ENCODE data around the gene OGFOD2.

OGFOD2 gene

DNA sequence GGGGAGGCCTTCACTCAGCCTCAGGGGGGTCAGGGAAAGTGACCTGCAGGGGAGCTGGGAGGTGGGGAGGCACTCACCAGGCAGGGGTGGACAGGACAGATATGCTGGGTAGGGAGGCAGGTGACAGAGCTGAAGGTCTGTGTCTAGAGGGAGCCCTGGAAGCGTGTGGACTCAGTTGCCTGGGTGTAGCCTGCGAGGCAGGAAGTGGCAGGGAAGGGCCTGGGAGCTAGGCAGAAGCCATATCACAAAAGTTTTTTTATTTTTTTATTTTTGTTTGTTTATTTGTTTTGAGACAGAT is 44.7 kb downstream of the OGFOD2 start:
- Histone ChIP-seq H3K4me3 (ENCODE audit: low read depth in 1 of 2, low read length in 2 of 2) (no peak overlapping the region), H3K4me1 (ENCODE audit: control insufficient read depth in 1 of 2, insufficient read depth in 2 of 2, low read length in 2 of 2) (no peaks in the 10 kb centered on the region), H3K9me3 (ENCODE audit: control insufficient read depth in 1 of 2, low read length in 2 of 2) (no peaks in the 10 kb centered on the region), H3K27me3 (ENCODE audit: control insufficient read depth in 1 of 2, insufficient read depth in 2 of 2, low read length in 2 of 2) (no peaks in the 10 kb centered on the region), H3K27ac (ENCODE audit: low read depth, low read length) (no peak overlapping the region), H3K9ac (ENCODE audit: low read depth in 1 of 2, low read length in 2 of 2) (no peak overlapping the region), H3K36me3 (ENCODE audit: control insufficient read depth in 1 of 2, insufficient read depth in 2 of 2, low read length in 2 of 2) (no peaks in the 10 kb centered on the region)

DNA sequence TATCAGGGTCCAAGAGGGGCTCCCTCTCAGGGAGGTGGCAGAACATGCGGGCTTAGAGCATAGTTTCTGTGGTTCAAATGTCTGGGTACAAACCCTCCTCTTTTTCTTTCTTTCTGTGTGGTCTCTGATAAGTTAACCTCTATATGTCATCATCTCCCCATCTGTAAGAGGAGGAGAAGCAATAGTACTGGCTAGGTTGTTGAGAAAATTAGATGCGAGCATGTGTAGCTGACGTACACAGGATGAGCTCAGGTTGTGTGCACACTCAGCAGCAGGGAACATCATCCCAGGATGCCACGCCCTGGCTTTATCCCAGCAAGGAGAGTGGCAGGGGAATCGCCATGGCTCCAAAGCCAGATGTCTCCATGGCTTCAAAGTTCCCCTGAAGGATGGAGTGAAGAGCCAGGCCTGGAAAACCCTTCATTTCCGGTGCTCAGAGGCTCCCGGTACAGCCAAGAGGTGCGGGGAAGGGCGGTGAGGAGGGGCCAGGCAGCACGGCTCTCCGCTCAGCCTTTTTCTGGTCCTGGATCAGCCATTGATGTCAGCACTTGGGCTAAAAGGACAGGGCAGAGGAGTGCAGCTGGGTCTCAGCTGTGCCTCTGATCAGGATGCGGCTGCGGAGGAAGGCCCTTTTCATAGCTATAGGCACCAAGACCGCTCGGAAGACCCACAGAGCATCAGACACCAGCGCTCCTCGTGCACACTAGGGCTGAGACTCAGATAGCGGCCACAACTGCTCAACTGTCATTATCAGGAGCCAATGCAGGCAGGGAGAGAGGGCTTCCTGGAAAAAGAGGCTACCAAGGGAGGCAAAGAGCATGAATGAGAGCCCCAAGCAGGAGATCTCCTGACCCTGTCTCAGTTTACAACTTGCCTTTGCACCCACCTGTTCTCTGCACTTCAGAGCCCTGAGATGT is 46.9 kb downstream of the OGFOD2 start:
- peaks cover 3 to 4% of the 10 kb centered on the region in 2 donors for H3K36me3 ChIP-seq (ENCODE audit: control insufficient read depth in 1 of 2, insufficient read depth in 2 of 2, low read length in 2 of 2)
- no peak overlapping the region for H3K9ac ChIP-seq (ENCODE audit: low read depth in 1 of 2, low read length in 2 of 2)
- no peak overlapping the region for H3K4me3 ChIP-seq (ENCODE audit: low read depth in 1 of 2, low read length in 2 of 2)
- no peaks in the 10 kb centered on the region for H3K9me3 ChIP-seq (ENCODE audit: control insufficient read depth in 1 of 2, low read length in 2 of 2)
- no peaks in the 10 kb centered on the region for H3K4me1 ChIP-seq (ENCODE audit: control insufficient read depth in 1 of 2, insufficient read depth in 2 of 2, low read length in 2 of 2)
- H3K27ac ChIP-seq (ENCODE audit: low read depth, low read length) = no peak overlapping the region
- no peaks in the 10 kb centered on the region for H3K27me3 ChIP-seq (ENCODE audit: control insufficient read depth in 1 of 2, insufficient read depth in 2 of 2, low read length in 2 of 2)

DNA sequence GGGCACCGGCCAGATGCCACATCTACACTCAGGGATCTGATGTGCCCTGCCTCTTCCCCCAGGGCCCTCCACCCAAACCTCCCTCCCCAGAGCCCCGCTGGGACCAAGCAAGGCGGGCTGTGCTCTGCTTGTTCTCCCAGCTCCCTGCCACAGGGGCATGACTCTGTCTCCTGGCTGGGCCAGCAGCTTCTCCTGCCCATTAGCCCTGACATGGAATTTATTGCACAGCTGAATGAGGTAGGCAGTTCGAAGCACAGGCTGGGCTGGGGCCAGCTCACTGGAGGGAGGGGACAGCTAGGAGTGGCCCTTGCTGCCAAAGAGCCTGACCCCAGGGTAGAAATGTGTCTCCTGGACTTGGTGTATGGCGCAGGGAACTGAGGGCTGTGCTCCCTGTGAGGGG is 47.8 kb downstream of the OGFOD2 start:
- Histone ChIP-seq H3K27ac (ENCODE audit: low read depth, low read length) (no peak overlapping the region), H3K9ac (ENCODE audit: low read depth in 1 of 2, low read length in 2 of 2) (no peak overlapping the region), H3K4me3 (ENCODE audit: low read depth in 1 of 2, low read length in 2 of 2) (no peak overlapping the region), H3K9me3 (ENCODE audit: control insufficient read depth in 1 of 2, low read length in 2 of 2) (no peaks in the 10 kb centered on the region), H3K36me3 (ENCODE audit: control insufficient read depth in 1 of 2, insufficient read depth in 2 of 2, low read length in 2 of 2) (peaks cover 5 to 11% of the 10 kb centered on the region in 2 donors), H3K27me3 (ENCODE audit: control insufficient read depth in 1 of 2, insufficient read depth in 2 of 2, low read length in 2 of 2) (no peaks in the 10 kb centered on the region), H3K4me1 (ENCODE audit: control insufficient read depth in 1 of 2, insufficient read depth in 2 of 2, low read length in 2 of 2) (no peaks in the 10 kb centered on the region)

DNA sequence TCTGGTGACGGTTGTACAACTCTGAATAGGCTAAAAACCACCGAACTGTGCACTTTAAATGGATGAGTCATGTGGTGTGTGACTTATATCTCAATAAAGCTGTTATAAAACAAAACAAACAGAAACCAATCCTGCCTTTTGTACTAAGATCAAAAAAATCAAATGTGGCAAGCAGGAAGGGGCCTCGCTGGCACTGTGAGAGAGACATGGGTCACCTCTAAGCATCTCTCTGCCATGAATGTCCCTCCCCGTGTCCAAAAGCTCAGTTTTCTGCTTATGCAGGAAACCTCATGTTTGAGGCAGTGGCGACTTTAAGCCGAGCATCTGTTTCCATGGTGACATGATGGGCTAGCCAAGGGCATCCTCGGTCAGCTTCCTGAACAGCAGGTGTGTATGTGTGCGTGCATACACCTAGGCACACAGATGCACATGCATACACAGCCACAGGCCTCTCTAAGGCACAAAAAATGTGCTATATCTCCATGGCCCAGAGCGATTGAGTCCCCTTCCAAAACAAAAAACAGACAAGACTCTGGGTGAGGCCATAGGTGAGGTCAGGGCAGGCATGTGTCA is 49.9 kb downstream of the OGFOD2 start:
- Histone ChIP-seq H3K4me3 (ENCODE audit: low read depth in 1 of 2, low read length in 2 of 2) (no peak overlapping the region), H3K9me3 (ENCODE audit: control insufficient read depth in 1 of 2, low read length in 2 of 2) (no peaks in the 10 kb centered on the region), H3K27me3 (ENCODE audit: control insufficient read depth in 1 of 2, insufficient read depth in 2 of 2, low read length in 2 of 2) (no peaks in the 10 kb centered on the region), H3K27ac (ENCODE audit: low read depth, low read length) (no peak overlapping the region), H3K4me1 (ENCODE audit: control insufficient read depth in 1 of 2, insufficient read depth in 2 of 2, low read length in 2 of 2) (no peaks in the 10 kb centered on the region), H3K9ac (ENCODE audit: low read depth in 1 of 2, low read length in 2 of 2) (no peak overlapping the region), H3K36me3 (ENCODE audit: control insufficient read depth in 1 of 2, insufficient read depth in 2 of 2, low read length in 2 of 2) (peaks cover 5 to 14% of the 10 kb centered on the region in 2 donors)

DNA sequence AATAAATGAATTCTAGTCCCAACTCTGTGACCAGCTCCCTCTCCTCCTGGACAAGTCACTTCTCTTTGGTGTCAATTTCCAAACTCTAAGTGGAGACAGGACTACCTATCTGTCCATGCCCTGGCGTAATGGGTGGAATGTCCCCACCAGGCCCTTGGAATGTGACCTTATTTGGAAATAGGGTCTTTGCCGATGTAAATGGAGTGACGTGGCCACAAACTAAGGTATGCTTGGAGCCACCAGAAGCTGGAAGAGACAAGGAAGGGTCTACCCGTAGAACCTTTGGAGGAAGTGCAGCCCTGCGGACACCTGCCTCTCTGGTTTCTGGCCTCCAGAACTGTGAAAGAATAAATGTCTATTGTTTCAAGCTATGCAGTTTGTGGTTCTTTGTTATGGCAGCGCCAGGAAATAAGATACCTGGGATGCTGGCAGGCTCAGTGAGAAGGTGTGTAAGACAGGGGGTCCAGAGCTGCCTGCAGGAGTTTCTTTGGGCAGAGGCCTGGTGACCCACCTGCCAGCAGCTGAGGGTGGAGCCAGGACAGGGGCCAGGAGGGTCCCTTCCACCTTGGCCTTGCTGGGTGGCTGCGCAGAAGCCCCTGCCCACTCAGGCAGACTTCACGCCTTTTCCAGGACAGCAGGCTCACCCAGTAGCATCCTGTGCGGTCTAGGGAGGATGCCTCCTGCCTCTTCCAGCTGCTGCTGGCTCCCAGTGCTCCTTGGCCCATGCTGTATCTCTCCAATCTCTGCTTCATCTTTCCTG is 51.2 kb downstream of the OGFOD2 start:
- peaks cover 5 to 14% of the 10 kb centered on the region in 2 donors for H3K36me3 ChIP-seq (ENCODE audit: control insufficient read depth in 1 of 2, insufficient read depth in 2 of 2, low read length in 2 of 2)

DNA sequence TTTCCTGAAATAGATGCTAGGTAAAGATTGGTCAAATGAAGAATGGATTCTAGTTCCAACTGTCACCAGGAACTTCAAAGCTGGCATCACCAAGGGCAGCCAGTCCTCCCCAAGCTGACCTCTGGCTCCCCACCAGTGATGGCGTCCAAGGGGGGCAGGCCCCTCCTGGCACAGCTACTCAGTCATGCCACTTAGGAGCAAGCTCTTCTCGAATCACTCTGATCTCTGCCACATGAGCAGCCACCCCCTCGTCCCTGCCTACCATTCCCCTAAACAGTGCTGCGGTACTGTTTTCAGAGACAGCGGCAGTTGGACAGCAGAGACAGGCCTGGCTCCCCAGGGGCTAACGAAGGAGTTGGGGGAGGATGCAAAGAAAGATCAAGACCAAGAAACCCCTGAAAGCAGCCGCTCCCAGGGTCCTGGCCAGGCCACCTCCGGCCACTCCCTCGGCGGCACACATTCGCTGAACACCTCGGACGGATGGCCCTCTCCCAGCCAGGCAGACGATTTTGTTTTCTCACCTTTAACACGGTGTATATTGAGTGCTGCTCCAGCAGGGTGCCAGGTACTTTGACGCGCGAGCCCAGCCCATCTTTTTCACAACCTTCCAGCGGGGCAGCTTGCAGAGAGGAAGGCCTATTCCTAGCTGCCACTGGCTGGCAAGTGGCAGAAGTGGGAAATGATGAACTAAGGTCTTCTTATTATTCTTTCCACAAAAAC is 52.8 kb downstream of the OGFOD2 start:
- Histone ChIP-seq H3K9me3 (ENCODE audit: control insufficient read depth in 1 of 2, low read length in 2 of 2) (no peaks in the 10 kb centered on the region), H3K9ac (ENCODE audit: low read depth in 1 of 2, low read length in 2 of 2) (no peak overlapping the region), H3K4me3 (ENCODE audit: low read depth in 1 of 2, low read length in 2 of 2) (no peak overlapping the region), H3K4me1 (ENCODE audit: control insufficient read depth in 1 of 2, insufficient read depth in 2 of 2, low read length in 2 of 2) (no peaks in the 10 kb centered on the region), H3K27ac (ENCODE audit: low read depth, low read length) (no peak overlapping the region), H3K36me3 (ENCODE audit: control insufficient read depth in 1 of 2, insufficient read depth in 2 of 2, low read length in 2 of 2) (peaks cover 5 to 23% of the 10 kb centered on the region in 2 donors), H3K27me3 (ENCODE audit: control insufficient read depth in 1 of 2, insufficient read depth in 2 of 2, low read length in 2 of 2) (no peaks in the 10 kb centered on the region)

More for the DNA sequence above, 51.2 kb downstream of the OGFOD2 start:
- no peaks in the 10 kb centered on the region for H3K27me3 ChIP-seq (ENCODE audit: control insufficient read depth in 1 of 2, insufficient read depth in 2 of 2, low read length in 2 of 2)
- H3K4me3 ChIP-seq (ENCODE audit: low read depth in 1 of 2, low read length in 2 of 2) = no peak overlapping the region
- H3K4me1 ChIP-seq (ENCODE audit: control insufficient read depth in 1 of 2, insufficient read depth in 2 of 2, low read length in 2 of 2) = no peaks in the 10 kb centered on the region
- no peak overlapping the region for H3K27ac ChIP-seq (ENCODE audit: low read depth, low read length)
- H3K9me3 ChIP-seq (ENCODE audit: control insufficient read depth in 1 of 2, low read length in 2 of 2) = no peaks in the 10 kb centered on the region
- no peak overlapping the region for H3K9ac ChIP-seq (ENCODE audit: low read depth in 1 of 2, low read length in 2 of 2)

DNA sequence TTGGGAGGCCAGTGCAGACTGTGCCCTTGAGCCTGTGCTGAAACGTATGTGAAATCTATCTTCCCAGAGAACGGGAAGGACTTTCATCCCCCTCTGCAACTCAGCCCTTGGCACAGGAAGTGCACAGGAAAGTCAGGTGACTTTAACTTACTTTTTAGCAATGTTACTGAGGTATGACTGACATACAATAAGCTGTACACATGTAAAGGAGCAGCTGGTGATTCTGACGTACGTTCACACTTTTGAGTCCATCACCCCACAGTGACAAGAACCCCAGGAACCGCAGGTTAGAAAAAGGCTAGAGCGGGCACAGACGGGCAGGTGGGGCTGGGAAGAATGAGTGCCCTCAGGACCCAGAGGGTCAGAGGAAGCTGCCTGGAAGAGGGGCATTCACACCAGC is 53.4 kb downstream of the OGFOD2 start:
- Histone ChIP-seq H3K4me3 (ENCODE audit: low read depth in 1 of 2, low read length in 2 of 2) (no peak overlapping the region), H3K9ac (ENCODE audit: low read depth in 1 of 2, low read length in 2 of 2) (no peak overlapping the region), H3K36me3 (ENCODE audit: control insufficient read depth in 1 of 2, insufficient read depth in 2 of 2, low read length in 2 of 2) (peaks cover 5 to 29% of the 10 kb centered on the region in 2 donors), H3K27me3 (ENCODE audit: control insufficient read depth in 1 of 2, insufficient read depth in 2 of 2, low read length in 2 of 2) (no peaks in the 10 kb centered on the region), H3K27ac (ENCODE audit: low read depth, low read length) (no peak overlapping the region), H3K9me3 (ENCODE audit: control insufficient read depth in 1 of 2, low read length in 2 of 2) (no peaks in the 10 kb centered on the region), H3K4me1 (ENCODE audit: control insufficient read depth in 1 of 2, insufficient read depth in 2 of 2, low read length in 2 of 2) (no peaks in the 10 kb centered on the region)

DNA sequence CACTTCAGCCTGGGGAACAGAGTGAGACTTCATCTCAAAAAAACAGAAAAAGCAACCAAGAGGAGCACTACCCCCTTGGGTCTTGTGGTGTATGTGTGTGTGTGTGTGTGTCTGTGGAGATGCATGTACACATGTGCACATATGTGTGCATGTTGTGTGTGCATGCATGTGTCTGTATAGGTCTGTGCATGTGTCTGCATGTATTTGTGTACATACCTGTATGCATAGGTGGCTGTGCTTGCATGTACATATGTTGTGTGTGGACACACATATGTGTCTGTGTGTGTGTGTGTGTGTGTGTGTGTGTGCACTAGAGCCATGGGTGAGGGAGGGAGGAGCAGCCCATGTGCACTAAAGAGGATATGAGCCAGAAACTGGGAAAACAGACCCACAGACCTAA is 54.5 kb downstream of the OGFOD2 start:
- Histone ChIP-seq H3K36me3 (ENCODE audit: control insufficient read depth in 1 of 2, insufficient read depth in 2 of 2, low read length in 2 of 2) (peaks cover 5 to 37% of the 10 kb centered on the region in 2 donors), H3K9ac (ENCODE audit: low read depth in 1 of 2, low read length in 2 of 2) (no peak overlapping the region), H3K4me3 (ENCODE audit: low read depth in 1 of 2, low read length in 2 of 2) (no peak overlapping the region), H3K9me3 (ENCODE audit: control insufficient read depth in 1 of 2, low read length in 2 of 2) (no peaks in the 10 kb centered on the region), H3K4me1 (ENCODE audit: control insufficient read depth in 1 of 2, insufficient read depth in 2 of 2, low read length in 2 of 2) (no peaks in the 10 kb centered on the region), H3K27me3 (ENCODE audit: control insufficient read depth in 1 of 2, insufficient read depth in 2 of 2, low read length in 2 of 2) (no peaks in the 10 kb centered on the region), H3K27ac (ENCODE audit: low read depth, low read length) (no peak overlapping the region)
